ENCODE measurements around the gene MANBA.

The MANBA gene

DNA sequence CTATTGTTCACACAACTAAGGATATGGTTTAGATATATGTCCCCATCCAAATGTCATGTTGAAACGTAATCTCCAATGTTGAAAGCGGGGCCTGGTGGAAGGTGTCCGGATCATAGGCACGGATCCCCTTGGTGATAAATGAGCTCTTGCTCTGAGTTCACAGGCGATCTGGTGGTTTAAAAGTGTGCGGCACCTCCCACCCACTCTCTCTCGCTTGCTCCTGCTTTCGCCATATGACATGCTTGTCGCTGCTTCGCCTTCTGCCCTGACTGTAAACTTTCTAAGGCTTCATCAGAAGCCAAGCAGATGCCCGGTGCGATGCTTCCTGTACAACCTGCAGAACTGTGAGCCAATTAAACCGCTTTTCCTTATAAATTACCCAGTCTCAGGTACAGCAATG is 131.1 kb downstream of the MANBA start:
- no peak overlapping the region for H3K4me3 ChIP-seq
- intact Hi-C loops (cut with DNase I; ENCODE audit: low total_unique reads), result no loop called here

GRCh38 chr4:102627831-102628523 is 132.8 kb downstream of the MANBA start:
- no peak overlapping the region for H3K4me3 ChIP-seq
- intact Hi-C loops (cut with DNase I; ENCODE audit: low total_unique reads), result no loop called here
- peaks cover 8 to 10% (median 8%) of the 10 kb centered on the region in 3 donors for H3K36me3 ChIP-seq
- TF ChIP-seq, protein P1, sequence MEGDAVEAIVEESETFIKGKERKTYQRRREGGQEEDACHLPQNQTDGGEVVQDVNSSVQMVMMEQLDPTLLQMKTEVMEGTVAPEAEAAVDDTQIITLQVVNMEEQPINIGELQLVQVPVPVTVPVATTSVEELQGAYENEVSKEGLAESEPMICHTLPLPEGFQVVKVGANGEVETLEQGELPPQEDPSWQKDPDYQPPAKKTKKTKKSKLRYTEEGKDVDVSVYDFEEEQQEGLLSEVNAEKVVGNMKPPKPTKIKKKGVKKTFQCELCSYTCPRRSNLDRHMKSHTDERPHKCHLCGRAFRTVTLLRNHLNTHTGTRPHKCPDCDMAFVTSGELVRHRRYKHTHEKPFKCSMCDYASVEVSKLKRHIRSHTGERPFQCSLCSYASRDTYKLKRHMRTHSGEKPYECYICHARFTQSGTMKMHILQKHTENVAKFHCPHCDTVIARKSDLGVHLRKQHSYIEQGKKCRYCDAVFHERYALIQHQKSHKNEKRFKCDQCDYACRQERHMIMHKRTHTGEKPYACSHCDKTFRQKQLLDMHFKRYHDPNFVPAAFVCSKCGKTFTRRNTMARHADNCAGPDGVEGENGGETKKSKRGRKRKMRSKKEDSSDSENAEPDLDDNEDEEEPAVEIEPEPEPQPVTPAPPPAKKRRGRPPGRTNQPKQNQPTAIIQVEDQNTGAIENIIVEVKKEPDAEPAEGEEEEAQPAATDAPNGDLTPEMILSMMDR (IDR thresholded peaks at IDR 0.05), result no peak
- no peak for DNase-seq
- H3K27me3 ChIP-seq, result no peaks in the 10 kb centered on the region
- no peaks in the 10 kb centered on the region for H3K9me3 ChIP-seq
- no peaks in the 10 kb centered on the region for H3K4me1 ChIP-seq
- no peak overlapping the region for H3K27ac ChIP-seq

More for the DNA sequence above, 131.1 kb downstream of the MANBA start:
- Histone ChIP-seq H3K36me3 (peaks cover 8 to 17% (median 15%) of the 10 kb centered on the region in 3 donors), H3K27ac (no peak overlapping the region), H3K27me3 (no peaks in the 10 kb centered on the region), H3K9me3 (no peaks in the 10 kb centered on the region), H3K4me1 (no peaks in the 10 kb centered on the region)
- TF ChIP-seq, protein P1 (IDR thresholded peaks at IDR 0.05), result no peak
- DNase-seq, result no peak

DNA sequence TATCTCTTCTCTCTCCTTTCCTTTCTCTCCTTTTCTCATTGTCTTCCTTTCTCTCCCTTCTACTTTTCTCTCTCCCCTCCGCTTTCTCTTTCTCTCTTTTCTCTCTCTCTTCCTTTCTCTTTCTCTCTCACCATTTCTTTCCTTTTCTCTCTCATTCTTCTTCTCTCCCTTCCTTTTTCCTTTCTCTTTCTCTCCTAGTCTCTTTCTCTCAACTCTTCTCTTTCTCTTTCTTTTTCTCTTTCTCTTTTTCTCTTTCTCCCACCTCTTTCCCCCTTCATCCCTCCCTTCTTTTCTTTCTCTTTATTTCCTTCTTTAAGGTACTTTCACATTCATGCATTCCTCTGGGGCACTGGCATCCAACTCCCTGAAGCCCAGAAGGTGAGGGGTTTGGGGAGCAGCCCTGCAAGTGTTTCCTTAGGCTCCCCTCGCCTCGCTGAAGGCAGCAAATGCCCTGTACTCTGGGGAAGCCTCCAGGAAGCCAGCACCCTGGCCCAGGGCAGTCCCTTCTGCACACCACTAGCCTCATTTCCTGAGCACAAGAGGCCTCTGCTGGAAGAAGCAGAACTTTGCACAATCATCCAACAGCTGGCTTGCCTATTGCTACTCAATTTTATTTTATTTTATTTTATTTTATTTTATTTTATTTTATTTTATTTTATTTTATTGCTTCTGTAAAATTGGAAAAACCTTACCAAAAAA is 135.4 kb downstream of the MANBA start:
- no peaks in the 10 kb centered on the region for H3K9me3 ChIP-seq
- TF ChIP-seq, protein P1 (IDR thresholded peaks at IDR 0.05), result no peak
- DNase-seq, result peak in 1 of 2 donors; percentile 33
- H3K4me1 ChIP-seq, result peaks cover 0 to 10% (median 8%) of the 10 kb centered on the region in 4 donors
- no peak overlapping the region for H3K27ac ChIP-seq
- H3K27me3 ChIP-seq, result no peaks in the 10 kb centered on the region
- H3K4me3 ChIP-seq, result no peak overlapping the region
- no peaks in the 10 kb centered on the region for H3K36me3 ChIP-seq
- intact Hi-C loops (cut with DNase I; ENCODE audit: low total_unique reads), result no loop called here

- intact Hi-C loops (cut with DNase I; ENCODE audit: low total_unique reads), result loop anchor here (5.0 kb wide), 1 partner anchor 383 kb away; no protein-coding TSS in a partner anchor
Observed at GRCh38 chr4:102624505-102624904, 136.3 kb downstream of the MANBA start.

DNA sequence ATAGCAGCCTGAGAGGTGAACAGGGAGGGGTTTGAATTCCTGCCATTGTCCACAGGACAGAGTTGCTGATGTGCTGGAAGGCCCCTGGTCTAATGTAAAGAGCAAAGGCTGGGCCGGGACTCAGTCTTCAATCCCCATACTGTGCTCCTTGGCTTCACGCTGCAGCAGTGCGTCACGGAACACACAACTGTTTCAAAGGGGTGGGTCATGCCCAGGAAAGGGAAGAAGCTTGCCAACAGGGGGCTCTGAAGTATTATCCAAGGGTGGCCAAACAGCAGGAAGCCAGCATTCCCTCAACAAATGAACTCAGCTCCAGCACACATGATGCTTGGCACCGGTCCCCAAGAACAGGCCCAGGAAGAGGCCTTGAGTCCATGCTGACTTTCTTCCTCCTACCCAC is 137.1 kb downstream of the MANBA start:
- no peak overlapping the region for H3K27ac ChIP-seq
- no peaks in the 10 kb centered on the region for H3K36me3 ChIP-seq
- no peaks in the 10 kb centered on the region for H3K9me3 ChIP-seq
- intact Hi-C loops (cut with DNase I; ENCODE audit: low total_unique reads), result loop anchor here (5.0 kb wide), 1 partner anchor 384 kb away; no protein-coding TSS in a partner anchor
- no peaks in the 10 kb centered on the region for H3K27me3 ChIP-seq
- TF ChIP-seq, protein P1 (IDR thresholded peaks at IDR 0.05), result no peak
- DNase-seq, result no peak
- peaks cover 0 to 11% (median 10%) of the 10 kb centered on the region in 4 donors for H3K4me1 ChIP-seq
- no peak overlapping the region for H3K4me3 ChIP-seq

More at GRCh38 chr4:102624505-102624904, 136.3 kb downstream of the MANBA start:
- no peak for DNase-seq
- no peak overlapping the region for H3K4me3 ChIP-seq
- no peaks in the 10 kb centered on the region for H3K9me3 ChIP-seq
- H3K27me3 ChIP-seq, result no peaks in the 10 kb centered on the region
- TF ChIP-seq, protein P1 (IDR thresholded peaks at IDR 0.05), result no peak
- H3K36me3 ChIP-seq, result no peaks in the 10 kb centered on the region
- H3K27ac ChIP-seq, result no peak overlapping the region
- peaks cover 0 to 11% (median 10%) of the 10 kb centered on the region in 4 donors for H3K4me1 ChIP-seq
